HG02840 (cell line): ENCODE measurements around the gene CAMK2A.

ENCODE experiments used
- ATAC-seq: cut with Tn5 transposase; IDR thresholded peaks from one replicate; pipeline ENCODE4 v1.9.1; 2021; ENCODE audit warnings: mild to moderate bottlenecking, moderate library complexity, moderate number of reproducible peaks; ENCODE audit not compliant: unreplicated experiment, low FRiP score

Gene CAMK2A

GRCh38 chr5:150289551-150290390 is at the start of gene CAMK2A:
CAMK2A (minus strand) TSS chr5:150289773; CDS start chr5:150289625, 148 bp downstream.
- ATAC-seq, result no peak

- ATAC-seq, result no peak
These were observed 49.6 kb upstream of the CAMK2A start for GRCh38 chr5:150339165-150339564.

- no peak for ATAC-seq
These were observed 49.0 kb upstream of the CAMK2A start for GRCh38 chr5:150338546-150338945.

GRCh38 chr5:150335778-150336177 is 46.2 kb upstream of the CAMK2A start:
- no peak for ATAC-seq

GRCh38 chr5:150333400-150333799 is 43.8 kb upstream of the CAMK2A start:
- ATAC-seq, result no peak

GRCh38 chr5:150329881-150330876 is 40.6 kb upstream of the CAMK2A start:
- no peak for ATAC-seq

- ATAC-seq, result no peak
These were observed 39.5 kb upstream of the CAMK2A start for GRCh38 chr5:150329038-150329437.

- ATAC-seq, result no peak
These were observed 38.9 kb upstream of the CAMK2A start for GRCh38 chr5:150328515-150328914.

- no peak for ATAC-seq
These were observed 37.6 kb upstream of the CAMK2A start for GRCh38 chr5:150327139-150327538.

- ATAC-seq, result no peak
These were observed 37.1 kb upstream of the CAMK2A start for GRCh38 chr5:150326707-150327106.

- no peak for ATAC-seq
These were observed 35.9 kb upstream of the CAMK2A start for GRCh38 chr5:150325426-150325825.

GRCh38 chr5:150323819-150324218 is 34.2 kb upstream of the CAMK2A start:
- no peak for ATAC-seq

- no peak for ATAC-seq
These were observed 33.5 kb upstream of the CAMK2A start for GRCh38 chr5:150323092-150323491.

- no peak for ATAC-seq
These were observed 32.6 kb upstream of the CAMK2A start for GRCh38 chr5:150322202-150322601.

GRCh38 chr5:150321784-150322183 is 32.2 kb upstream of the CAMK2A start:
- no peak for ATAC-seq

GRCh38 chr5:150321211-150321610 is 31.6 kb upstream of the CAMK2A start:
- ATAC-seq, result no peak

- no peak for ATAC-seq
These were observed 30.6 kb upstream of the CAMK2A start for GRCh38 chr5:150320044-150320613.

GRCh38 chr5:150319484-150319790 is 29.9 kb upstream of the CAMK2A start:
- ATAC-seq, result no peak

GRCh38 chr5:150318613-150319483 is 29.3 kb upstream of the CAMK2A start:
- no peak for ATAC-seq
